ENCODE measurements around the gene PPP1R17. TPM values are rescaled to one million over a fixed set of nuclear protein-coding genes. Genes with fewer than 3 reads are reported as not detected.

PPP1R17 gene
- total RNA-seq, 1 experiment from 2014 or later, result not detected

DNA sequence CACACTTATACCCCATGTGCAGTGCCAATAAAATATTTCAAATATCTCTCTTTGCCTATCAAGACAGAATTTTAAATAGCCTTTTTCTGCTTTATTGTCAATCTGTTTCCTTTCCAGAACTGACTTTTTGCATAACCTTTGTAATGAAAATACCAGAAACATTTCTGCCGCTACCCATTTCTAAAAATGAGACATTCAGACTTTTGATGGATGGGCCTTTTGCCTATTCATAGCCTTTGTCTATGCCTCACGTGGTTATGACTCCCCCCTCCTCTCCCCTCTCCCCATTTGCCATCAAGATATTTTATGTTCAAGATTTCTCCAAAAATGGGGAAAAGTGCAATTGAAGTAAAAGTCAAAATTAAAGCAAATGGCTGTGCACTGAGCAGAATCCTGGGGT, 5.9 kb downstream of the PPP1R17 start:
- Histone ChIP-seq H3K36me3 (ENCODE audit: control insufficient read depth, insufficient read depth, low read length) (no peaks in the 10 kb centered on the region), H3K4me1 (ENCODE audit: control insufficient read depth, insufficient read depth, low read length) (no peaks in the 10 kb centered on the region), H3K27me3 (ENCODE audit: control insufficient read depth, insufficient read depth, low read length) (peaks cover 7% of the 10 kb centered on the region), H3K27ac (ENCODE audit: low read length) (no peak overlapping the region), H3K9me3 (ENCODE audit: control insufficient read depth, insufficient read depth, low read depth, low read length) (no peaks in the 10 kb centered on the region), H3K4me3 (ENCODE audit: low read depth in 2 of 2, low read length in 2 of 2) (no peak overlapping the region)
- intact Hi-C loops (cut with micrococcal nuclease; ENCODE audit: unreplicated experiment) (no loop called here), in situ Hi-C loops (cut with HindIII; ENCODE audit: low pct_unique_long_range_greater_than_20kb, low sequenced_read_pairs) (no loop called here)
- no TSS peak for BruUV-seq (replicated peaks)
- CTCF ChIA-PET, result no interaction called here
- ATAC-seq (no peak), DNase-seq (ENCODE audit: low read depth, low spot score) (no peak)
- POLR2A ChIA-PET, result no interaction called here
- TF ChIP-seq SIN3A (IDR thresholded peaks at IDR 0.05; ENCODE audit: borderline replicate concordance, insufficient read depth, low read depth, low read length), result no peak
- no peak for TF ChIP-seq TCF7L2 (IDR thresholded peaks at IDR 0.05; ENCODE audit: low read depth, low read length)
- no peak for TF ChIP-seq POLR2AphosphoS5 (IDR thresholded peaks at IDR 0.05; ENCODE audit: low read depth, low read length)
- TF ChIP-seq, protein P1, sequence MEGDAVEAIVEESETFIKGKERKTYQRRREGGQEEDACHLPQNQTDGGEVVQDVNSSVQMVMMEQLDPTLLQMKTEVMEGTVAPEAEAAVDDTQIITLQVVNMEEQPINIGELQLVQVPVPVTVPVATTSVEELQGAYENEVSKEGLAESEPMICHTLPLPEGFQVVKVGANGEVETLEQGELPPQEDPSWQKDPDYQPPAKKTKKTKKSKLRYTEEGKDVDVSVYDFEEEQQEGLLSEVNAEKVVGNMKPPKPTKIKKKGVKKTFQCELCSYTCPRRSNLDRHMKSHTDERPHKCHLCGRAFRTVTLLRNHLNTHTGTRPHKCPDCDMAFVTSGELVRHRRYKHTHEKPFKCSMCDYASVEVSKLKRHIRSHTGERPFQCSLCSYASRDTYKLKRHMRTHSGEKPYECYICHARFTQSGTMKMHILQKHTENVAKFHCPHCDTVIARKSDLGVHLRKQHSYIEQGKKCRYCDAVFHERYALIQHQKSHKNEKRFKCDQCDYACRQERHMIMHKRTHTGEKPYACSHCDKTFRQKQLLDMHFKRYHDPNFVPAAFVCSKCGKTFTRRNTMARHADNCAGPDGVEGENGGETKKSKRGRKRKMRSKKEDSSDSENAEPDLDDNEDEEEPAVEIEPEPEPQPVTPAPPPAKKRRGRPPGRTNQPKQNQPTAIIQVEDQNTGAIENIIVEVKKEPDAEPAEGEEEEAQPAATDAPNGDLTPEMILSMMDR (IDR thresholded peaks at IDR 0.05), result no peak
- TF ChIP-seq, protein P2, sequence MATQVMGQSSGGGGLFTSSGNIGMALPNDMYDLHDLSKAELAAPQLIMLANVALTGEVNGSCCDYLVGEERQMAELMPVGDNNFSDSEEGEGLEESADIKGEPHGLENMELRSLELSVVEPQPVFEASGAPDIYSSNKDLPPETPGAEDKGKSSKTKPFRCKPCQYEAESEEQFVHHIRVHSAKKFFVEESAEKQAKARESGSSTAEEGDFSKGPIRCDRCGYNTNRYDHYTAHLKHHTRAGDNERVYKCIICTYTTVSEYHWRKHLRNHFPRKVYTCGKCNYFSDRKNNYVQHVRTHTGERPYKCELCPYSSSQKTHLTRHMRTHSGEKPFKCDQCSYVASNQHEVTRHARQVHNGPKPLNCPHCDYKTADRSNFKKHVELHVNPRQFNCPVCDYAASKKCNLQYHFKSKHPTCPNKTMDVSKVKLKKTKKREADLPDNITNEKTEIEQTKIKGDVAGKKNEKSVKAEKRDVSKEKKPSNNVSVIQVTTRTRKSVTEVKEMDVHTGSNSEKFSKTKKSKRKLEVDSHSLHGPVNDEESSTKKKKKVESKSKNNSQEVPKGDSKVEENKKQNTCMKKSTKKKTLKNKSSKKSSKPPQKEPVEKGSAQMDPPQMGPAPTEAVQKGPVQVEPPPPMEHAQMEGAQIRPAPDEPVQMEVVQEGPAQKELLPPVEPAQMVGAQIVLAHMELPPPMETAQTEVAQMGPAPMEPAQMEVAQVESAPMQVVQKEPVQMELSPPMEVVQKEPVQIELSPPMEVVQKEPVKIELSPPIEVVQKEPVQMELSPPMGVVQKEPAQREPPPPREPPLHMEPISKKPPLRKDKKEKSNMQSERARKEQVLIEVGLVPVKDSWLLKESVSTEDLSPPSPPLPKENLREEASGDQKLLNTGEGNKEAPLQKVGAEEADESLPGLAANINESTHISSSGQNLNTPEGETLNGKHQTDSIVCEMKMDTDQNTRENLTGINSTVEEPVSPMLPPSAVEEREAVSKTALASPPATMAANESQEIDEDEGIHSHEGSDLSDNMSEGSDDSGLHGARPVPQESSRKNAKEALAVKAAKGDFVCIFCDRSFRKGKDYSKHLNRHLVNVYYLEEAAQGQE (IDR thresholded peaks at IDR 0.05; ENCODE audit: insufficient read depth in 1 of 2, low read depth in 2 of 2, low read length in 1 of 2), result no peak

DNA sequence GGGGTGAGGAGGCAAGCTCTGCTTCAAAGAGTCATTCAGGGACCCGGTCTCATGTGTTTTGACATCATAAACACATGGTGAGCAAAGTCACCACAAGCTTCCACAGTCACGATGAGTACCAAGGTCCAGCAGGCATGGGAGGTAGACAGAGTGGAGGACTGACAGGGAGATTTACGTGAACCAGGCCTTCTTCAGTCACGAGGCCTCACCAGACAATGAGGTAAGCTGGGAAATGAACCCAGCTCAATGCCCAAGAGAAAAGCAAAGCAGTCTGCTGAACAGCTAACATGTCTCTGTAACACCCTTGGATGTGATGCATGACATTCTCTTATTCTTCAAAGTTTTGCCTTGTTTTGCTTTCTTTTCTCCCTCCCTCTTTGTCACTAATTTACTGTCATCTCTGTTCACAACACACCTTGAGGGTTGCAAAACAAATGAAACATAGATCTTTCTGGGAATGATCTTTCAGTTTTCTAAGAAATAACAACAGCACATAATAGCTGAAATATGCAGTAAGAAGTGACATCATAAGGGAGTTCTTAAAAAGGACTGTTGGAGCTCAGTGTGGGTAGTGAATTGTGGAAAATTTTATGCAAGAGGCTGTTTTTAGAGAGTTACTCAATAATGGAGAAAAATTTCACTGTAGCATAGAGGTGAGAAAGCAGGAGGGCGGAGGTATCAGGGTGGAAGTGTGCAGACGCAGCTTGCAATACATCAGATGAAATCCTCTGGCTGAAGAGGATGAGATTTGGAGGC, 9.0 kb downstream of the PPP1R17 start:
- ChIA-PET POLR2A (no interaction called here), CTCF (no interaction called here)
- Histone ChIP-seq H3K4me3 (ENCODE audit: low read depth in 2 of 2, low read length in 2 of 2) (no peak overlapping the region), H3K36me3 (ENCODE audit: control insufficient read depth, insufficient read depth, low read length) (no peaks in the 10 kb centered on the region), H3K27me3 (ENCODE audit: control insufficient read depth, insufficient read depth, low read length) (peaks cover 2% of the 10 kb centered on the region; the same call in 1 of the 2 replicates), H3K4me1 (ENCODE audit: control insufficient read depth, insufficient read depth, low read length) (no peaks in the 10 kb centered on the region), H3K9me3 (ENCODE audit: control insufficient read depth, insufficient read depth, low read depth, low read length) (no peaks in the 10 kb centered on the region), H3K27ac (ENCODE audit: low read length) (no peak overlapping the region)
- ATAC-seq (no peak), DNase-seq (ENCODE audit: low read depth, low spot score) (no peak)
- intact Hi-C loops (cut with micrococcal nuclease; ENCODE audit: unreplicated experiment), result no loop called here
- in situ Hi-C loops (cut with HindIII; ENCODE audit: low pct_unique_long_range_greater_than_20kb, low sequenced_read_pairs), result no loop called here
- no peak for TF ChIP-seq TCF7L2 (IDR thresholded peaks at IDR 0.05; ENCODE audit: low read depth, low read length)
- TF ChIP-seq, protein P1 (IDR thresholded peaks at IDR 0.05), result no peak
- TF ChIP-seq SIN3A (IDR thresholded peaks at IDR 0.05; ENCODE audit: borderline replicate concordance, insufficient read depth, low read depth, low read length), result no peak
- TF ChIP-seq, protein P2 (IDR thresholded peaks at IDR 0.05; ENCODE audit: insufficient read depth in 1 of 2, low read depth in 2 of 2, low read length in 1 of 2), result no peak
- TF ChIP-seq POLR2AphosphoS5 (IDR thresholded peaks at IDR 0.05; ENCODE audit: low read depth, low read length), result no peak
- BruUV-seq (replicated peaks), result no TSS peak

All from Panc1 (cell line).